HepG2 (cell line): Measurements from ENCODE around the gene UEVLD. TPM values are rescaled to one million over a fixed set of nuclear protein-coding genes. Genes with fewer than 3 reads are reported as not detected.

Experiments used
- ATAC-seq: fragments of 200-7000 bp; cut with Tn5 transposase; 3 replicates; pipeline ENCODE4 v1.9.1; 2020; ENCODE audit warnings: mild to moderate bottlenecking, moderate library complexity
- BruUV-seq: library from RNA; stranded (reverse); fragments of 400-500 nt; replicated peaks from 2 replicates; lab custom pipeline; 2021; lab: Mats Ljungman, UMichigan
- CTCF ChIA-PET: fragments of 300-600 bp; formaldehyde crosslinking; extraction: SDS; loops from one replicate; lab custom pipeline; 2021; ENCODE audit warnings: low total read pairs, inconsistent platforms, low intra/inter-chr PET ratio; lab: Yijun Ruan, JAX
- POLR2A ChIA-PET: fragments of 350-600 bp; sonication (Branson Sonifier 250); formaldehyde crosslinking; loops from one replicate; lab custom pipeline; 2020; ENCODE audit warnings: antibody characterized with exemption, inconsistent platforms; lab: Yijun Ruan, JAX
- DNase-seq: peaks from one replicate; pipeline ENCODE4 v3.0.0-alpha.2; 2015; ENCODE audit warnings: low spot score
- FAIRE-seq: peaks from 3 replicates; lab custom pipeline; 2011; peaks lifted over from hg19 to GRCh38; lab: Jason Lieb, UNC
- H2AFZ ChIP-seq: one replicate; pipeline ENCODE4 v1.6.1; 2011; ENCODE audit warnings: low read length, inconsistent platforms
- H3K27ac ChIP-seq: fragments of 300-600 bp; 3 replicates; pipeline ENCODE4 v1.8.0; 2011; ENCODE audit warnings: mixed run types, mild to moderate bottlenecking, mixed read lengths, low read length, inconsistent platforms; ENCODE audit not compliant: insufficient read depth; ENCODE audit errors: extremely low read length
- H3K27me3 ChIP-seq, 2 experiments: fragments of 200-600 bp in 1 of 2; 2 replicates in 1 of 2; 3 replicates in 1 of 2; pipeline versions ENCODE4 v1.6.0 to v1.8.0; 2011; ENCODE audit warnings: low read length in 2 of 2, mild to moderate bottlenecking in 2 of 2, moderate library complexity in 2 of 2, inconsistent platforms in 1 of 2; ENCODE audit not compliant: insufficient read depth in 2 of 2, control insufficient read depth in 1 of 2
- H3K36me3 ChIP-seq, 2 experiments: fragments of 200-600 bp in 1 of 2; replicated peaks in 1 of 2; 2 replicates in 1 of 2; 3 replicates in 1 of 2; pipeline versions ENCODE4 v1.5.1 to v1.8.0; 2011; ENCODE audit warnings: low read length in 2 of 2, inconsistent platforms in 1 of 2; ENCODE audit not compliant: insufficient read depth in 2 of 2, control insufficient read depth in 1 of 2
- H3K4me1 ChIP-seq: 2 replicates; pipeline ENCODE4 v1.5.1; 2012; ENCODE audit warnings: low read length, inconsistent platforms; ENCODE audit not compliant: insufficient read depth
- H3K4me2 ChIP-seq: 2 replicates; pipeline ENCODE4 v1.6.0; 2011; ENCODE audit warnings: low read depth, low read length, inconsistent platforms
- H3K4me3 ChIP-seq, 3 experiments: fragments of 200-600 bp in 1 of 3; sonication (generic), shearing (Covaris generic) in 1 of 3; replicated peaks in 1 of 3; 2 replicates each; pipeline ENCODE4 v1.5.1; 2011 to 2016; ENCODE audit warnings: low read length in 3 of 3, inconsistent platforms in 2 of 3, low read depth in 2 of 3, mild to moderate bottlenecking in 2 of 3, control low read depth in 1 of 3, mixed read lengths in 1 of 3; ENCODE audit not compliant: insufficient read depth in 1 of 3
- H3K79me2 ChIP-seq: one replicate; pipeline ENCODE4 v1.6.1; 2011; ENCODE audit warnings: low read length, inconsistent platforms; ENCODE audit not compliant: insufficient read depth
- H3K9ac ChIP-seq: 2 replicates; pipeline ENCODE4 v1.6.0; 2011; ENCODE audit warnings: mild to moderate bottlenecking, low read depth, low read length, inconsistent platforms; ENCODE audit not compliant: insufficient read depth
- H3K9me3 ChIP-seq: 2 replicates; pipeline ENCODE4 v1.5.1; 2012; ENCODE audit warnings: mild to moderate bottlenecking, low read length
- H4K20me1 ChIP-seq: 2 replicates; pipeline ENCODE4 v1.6.0; 2011; ENCODE audit warnings: inconsistent platforms, mild to moderate bottlenecking, low read length, moderate library complexity; ENCODE audit not compliant: insufficient read depth
- CCAR2 ChIP-seq: fragments of 200-400 bp; formaldehyde crosslinking; optimal IDR thresholded peaks from 2 replicates; pipeline ENCODE3; 2018; ENCODE audit warnings: low read depth, mild to moderate bottlenecking, low read length, moderate library complexity
- MXI1 ChIP-seq: IDR thresholded peaks from 3 replicates; pipeline ENCODE4 v1.6.1; 2012; ENCODE audit warnings: low read depth, low read length, inconsistent platforms, borderline replicate concordance
- NCOA5 ChIP-seq: sonication (generic); formaldehyde crosslinking; IDR thresholded peaks from 2 replicates; pipeline ENCODE4 v1.4.0; 2020; ENCODE audit warnings: missing genetic modification reagents
- NR2F1 ChIP-seq, 2 experiments: fragments of 450-650 bp in 1 of 2; formaldehyde crosslinking in 1 of 2; IDR thresholded peaks; 2 replicates each; pipeline versions ENCODE4 v1.5.0 to v1.6.1; 2016 to 2020; ENCODE audit warnings: mild to moderate bottlenecking in 1 of 2, missing compliant biosample characterization in 1 of 2, missing genetic modification reagents in 1 of 2, moderate library complexity in 1 of 2
- RBM39 ChIP-seq: fragments of 200-400 bp; formaldehyde crosslinking; IDR thresholded peaks from one replicate; pipeline ENCODE4 v1.6.1; 2018; ENCODE audit warnings: antibody characterized with exemption, mild to moderate bottlenecking, low read depth, low read length; ENCODE audit not compliant: poor library complexity, severe bottlenecking
- SCMH1 ChIP-seq: sonication (generic); formaldehyde crosslinking; IDR thresholded peaks from 2 replicates; pipeline ENCODE4 v1.9.0; 2021; ENCODE audit warnings: missing genetic modification reagents, mild to moderate bottlenecking, borderline replicate concordance
- SMAD9 ChIP-seq: sonication (generic); formaldehyde crosslinking; IDR thresholded peaks from 2 replicates; pipeline ENCODE4 v1.5.1; 2020; ENCODE audit warnings: mild to moderate bottlenecking, missing genetic modification reagents
- SMC3 ChIP-seq: IDR thresholded peaks from 2 replicates; pipeline ENCODE4 v1.6.1; 2011; ENCODE audit warnings: low read length, improper control_type of control experiment
- SOX13 ChIP-seq, 3 experiments: fragments of 450-650 bp in 1 of 3; sonication (generic) in 1 of 3; formaldehyde crosslinking in 1 of 3; IDR thresholded peaks in 2 of 3; conservative IDR thresholded peaks in 1 of 3; 2 replicates each; pipeline versions ENCODE4 v1.5.0 to v1.6.1; 2016 to 2020; ENCODE audit warnings: antibody characterized with exemption in 1 of 3, mild to moderate bottlenecking in 1 of 3, missing compliant biosample characterization in 1 of 3, missing genetic modification reagents in 1 of 3, moderate library complexity in 1 of 3
- SOX6 ChIP-seq, 2 experiments: fragments of 450-650 bp in 1 of 2; sonication (generic) in 1 of 2; formaldehyde crosslinking in 1 of 2; IDR thresholded peaks; 2 replicates each; pipeline versions ENCODE4 v1.4.0 to v1.6.1; 2017 to 2020; ENCODE audit warnings: antibody characterized with exemption in 1 of 2, mild to moderate bottlenecking in 1 of 2, missing genetic modification reagents in 1 of 2
- ZNF549 ChIP-seq: sonication (generic); formaldehyde crosslinking; IDR thresholded peaks from 2 replicates; pipeline ENCODE4 v1.5.0; 2020; ENCODE audit warnings: missing genetic modification reagents
- ZSCAN31 ChIP-seq: sonication (generic); formaldehyde crosslinking; IDR thresholded peaks from 2 replicates; pipeline ENCODE4 v1.5.0; 2020; ENCODE audit warnings: low read depth, mild to moderate bottlenecking, missing genetic modification reagents
- WGBS: methylation state at CpG from one replicate; pipeline ENCODE4 v1.1.6; 2017; ENCODE audit warnings: low lambda C conversion rate; 5-methylcytosine and 5-hydroxymethylcytosine counted together
- in situ Hi-C: cut with HindIII; loops from 2 replicates; pipeline ENCODE4 v1.10.0; 2017; ENCODE audit warnings: low pct_unique_long_range_greater_than_20kb; ENCODE audit not compliant: extremely low pct_ligation_motif_present
- intact Hi-C: fragments of 100-400 bp; cut with micrococcal nuclease; formaldehyde crosslinking; loops from one replicate; pipeline ENCODE4 v1.10.0; 2022; ENCODE audit not compliant: unreplicated experiment
- polyA plus RNA-seq, 8 experiments: library from polyadenylated mRNA; depleted of rRNA in 3 of 8; stranded (reverse) in 7 of 8; unstranded in 1 of 8; fragments of >200 nt; fragmentation: Illumina TruSeq in 4 of 8; extraction: Trizol in 4 of 8; gene quantifications; 2 replicates each; pipeline versions ENCODE4 v1.2.1 to v1.2.3, GENCODE V29; 2011 to 2016; ENCODE audit warnings: low read depth in 4 of 8, missing spikeins in 1 of 8, mixed read lengths in 1 of 8; ENCODE audit not compliant: insufficient read depth in 1 of 8
- total RNA-seq, 5 experiments: library from RNA; depleted of rRNA; stranded (reverse); fragments of >200 nt; fragmentation: Illumina TruSeq; extraction: Trizol; gene quantifications; 2 replicates each; pipeline ENCODE4 v1.2.3, GENCODE V29; 2016; ENCODE audit warnings: low read depth in 1 of 5
- TF ChIP-seq, protein P1 (sequence below): sonication (generic); formaldehyde crosslinking; conservative IDR thresholded peaks from 2 replicates; pipeline ENCODE4 v1.8.0; 2022; ENCODE audit warnings: low read depth, missing genetic modification reagents
- TF ChIP-seq, protein P2 (sequence below): sonication (generic); formaldehyde crosslinking; IDR thresholded peaks from 2 replicates; pipeline ENCODE4 v1.9.0; 2021; ENCODE audit warnings: missing genetic modification reagents, borderline replicate concordance
- TF ChIP-seq, protein P3 (sequence below), 2 experiments: fragments of 450-650 bp in 1 of 2; sonication (generic) in 1 of 2; formaldehyde crosslinking; IDR thresholded peaks; 2 replicates each; pipeline versions ENCODE4 v1.5.0 to v1.8.0; 2020 to 2022; ENCODE audit warnings: mild to moderate bottlenecking in 1 of 2, missing genetic modification reagents in 1 of 2

The UEVLD gene
- total and polyA plus RNA-seq, 2 of the 13 experiments (the other 11 are each of a cell fraction or from before 2014, with no cell fraction given), result 5.7 to 13.7 TPM

DNA sequence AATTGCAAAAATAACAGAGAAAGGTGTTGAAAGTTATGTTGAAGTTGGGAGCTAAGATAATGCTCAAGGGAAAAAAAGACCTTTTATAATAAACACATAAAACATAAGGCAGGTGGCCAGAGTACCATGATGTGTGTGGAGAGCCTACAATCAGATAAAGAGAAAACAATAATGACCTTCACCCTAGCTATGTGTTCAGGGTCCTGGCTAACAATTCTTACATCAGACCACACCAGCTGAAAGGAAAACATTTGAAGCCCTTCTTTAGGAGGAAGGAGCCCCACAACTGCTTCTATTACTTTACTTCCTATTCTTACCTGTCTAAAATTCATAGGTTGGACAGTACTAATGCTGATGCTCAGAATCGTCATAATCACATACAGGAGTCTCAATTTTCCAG, 64.3 kb downstream of the UEVLD start:
- ChIA-PET CTCF (no interaction called here), POLR2A (interaction anchor here (0.5 to 1.3 kb wide), 6 partner anchors 58 to 141 kb away, joined by 3 to 5 read pairs (median 3); partner anchors contain the start of genes LDHA and UEVLD)
- Histone ChIP-seq H2AFZ (no peak overlapping the region), H3K27ac (peak overlapping the region; percentile 62), H4K20me1 (0 out of 2 replicates have a peak, but pooled peaks cover 2% of the 10 kb centered on the region), H3K27me3 (no peaks in the 10 kb centered on the region; a peak in 1 of 5 replicates), H3K79me2 (peaks cover 42% of the 10 kb centered on the region), H3K4me2 (peak overlapping the region; percentile 52), H3K4me1 (peaks cover 40% of the 10 kb centered on the region), H3K9ac (peak overlapping the region; percentile 47; the same call in 1 of the 2 replicates), H3K9me3 (no peaks in the 10 kb centered on the region), H3K4me3 (no peak overlapping the region), H3K36me3 (peaks cover 0 to 1% of the 10 kb centered on the region in 2 experiments; a peak in 1 of 5 replicates)
- peak; percentile 12; the same call in 1 of the 3 replicates for ATAC-seq
- BruUV-seq, result TSS peak; percentile 34
- FAIRE-seq, result no peak
- in situ Hi-C loops, result no loop called here
- peak; percentile 54 for DNase-seq
- intact Hi-C loops, result loop anchor here (10.0 kb wide), 1 partner anchor 129 kb away; the partner anchor contains the start of gene LDHA
- WGBS, result 38% methylated on average over 1 of the region's 1 CpG
- TF ChIP-seq, protein P1, sequence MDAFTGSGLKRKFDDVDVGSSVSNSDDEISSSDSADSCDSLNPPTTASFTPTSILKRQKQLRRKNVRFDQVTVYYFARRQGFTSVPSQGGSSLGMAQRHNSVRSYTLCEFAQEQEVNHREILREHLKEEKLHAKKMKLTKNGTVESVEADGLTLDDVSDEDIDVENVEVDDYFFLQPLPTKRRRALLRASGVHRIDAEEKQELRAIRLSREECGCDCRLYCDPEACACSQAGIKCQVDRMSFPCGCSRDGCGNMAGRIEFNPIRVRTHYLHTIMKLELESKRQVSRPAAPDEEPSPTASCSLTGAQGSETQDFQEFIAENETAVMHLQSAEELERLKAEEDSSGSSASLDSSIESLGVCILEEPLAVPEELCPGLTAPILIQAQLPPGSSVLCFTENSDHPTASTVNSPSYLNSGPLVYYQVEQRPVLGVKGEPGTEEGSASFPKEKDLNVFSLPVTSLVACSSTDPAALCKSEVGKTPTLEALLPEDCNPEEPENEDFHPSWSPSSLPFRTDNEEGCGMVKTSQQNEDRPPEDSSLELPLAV (CRISPR knock-in tag), result no peak
- TF ChIP-seq SCMH1 (no peak), SOX13 (IDR thresholded peaks at IDR 0.05) (no peak), SOX13 (CRISPR knock-in tag; conservative IDR thresholded peaks at IDR 0.05 in 1 of 2, IDR thresholded peaks at IDR 0.05 in 1 of 2) (peak in 1 of 2 experiments; percentile 87; a peak in 2 of 4 replicates), NCOA5 (CRISPR knock-in tag) (no peak), CCAR2 (no peak), SMAD9 (CRISPR knock-in tag) (no peak), RBM39 (no peak), SMC3 (no peak), MXI1 (no peak), ZNF549 (CRISPR knock-in tag) (no peak), ZSCAN31 (CRISPR knock-in tag) (no peak), NR2F1 (CRISPR knock-in tag; IDR thresholded peaks at IDR 0.05) (0 out of 4 replicates have a peak, but pooled peaks of 1 of the 2 experiments have one; percentile 26), SOX6 (IDR thresholded peaks at IDR 0.05) (no peak), SOX6 (CRISPR knock-in tag; IDR thresholded peaks at IDR 0.05) (peak; percentile 90)
- TF ChIP-seq, protein P2, sequence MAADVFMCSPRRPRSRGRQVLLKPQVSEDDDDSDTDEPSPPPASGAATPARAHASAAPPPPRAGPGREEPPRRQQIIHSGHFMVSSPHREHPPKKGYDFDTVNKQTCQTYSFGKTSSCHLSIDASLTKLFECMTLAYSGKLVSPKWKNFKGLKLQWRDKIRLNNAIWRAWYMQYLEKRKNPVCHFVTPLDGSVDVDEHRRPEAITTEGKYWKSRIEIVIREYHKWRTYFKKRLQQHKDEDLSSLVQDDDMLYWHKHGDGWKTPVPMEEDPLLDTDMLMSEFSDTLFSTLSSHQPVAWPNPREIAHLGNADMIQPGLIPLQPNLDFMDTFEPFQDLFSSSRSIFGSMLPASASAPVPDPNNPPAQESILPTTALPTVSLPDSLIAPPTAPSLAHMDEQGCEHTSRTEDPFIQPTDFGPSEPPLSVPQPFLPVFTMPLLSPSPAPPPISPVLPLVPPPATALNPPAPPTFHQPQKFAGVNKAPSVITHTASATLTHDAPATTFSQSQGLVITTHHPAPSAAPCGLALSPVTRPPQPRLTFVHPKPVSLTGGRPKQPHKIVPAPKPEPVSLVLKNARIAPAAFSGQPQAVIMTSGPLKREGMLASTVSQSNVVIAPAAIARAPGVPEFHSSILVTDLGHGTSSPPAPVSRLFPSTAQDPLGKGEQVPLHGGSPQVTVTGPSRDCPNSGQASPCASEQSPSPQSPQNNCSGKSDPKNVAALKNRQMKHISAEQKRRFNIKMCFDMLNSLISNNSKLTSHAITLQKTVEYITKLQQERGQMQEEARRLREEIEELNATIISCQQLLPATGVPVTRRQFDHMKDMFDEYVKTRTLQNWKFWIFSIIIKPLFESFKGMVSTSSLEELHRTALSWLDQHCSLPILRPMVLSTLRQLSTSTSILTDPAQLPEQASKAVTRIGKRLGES (CRISPR knock-in tag), result no peak
- TF ChIP-seq, protein P3, sequence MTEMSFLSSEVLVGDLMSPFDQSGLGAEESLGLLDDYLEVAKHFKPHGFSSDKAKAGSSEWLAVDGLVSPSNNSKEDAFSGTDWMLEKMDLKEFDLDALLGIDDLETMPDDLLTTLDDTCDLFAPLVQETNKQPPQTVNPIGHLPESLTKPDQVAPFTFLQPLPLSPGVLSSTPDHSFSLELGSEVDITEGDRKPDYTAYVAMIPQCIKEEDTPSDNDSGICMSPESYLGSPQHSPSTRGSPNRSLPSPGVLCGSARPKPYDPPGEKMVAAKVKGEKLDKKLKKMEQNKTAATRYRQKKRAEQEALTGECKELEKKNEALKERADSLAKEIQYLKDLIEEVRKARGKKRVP (CRISPR knock-in tag; IDR thresholded peaks at IDR 0.05), result peak in 1 of 2 experiments; percentile 86; a peak in 2 of 4 replicates
